ENCODE data around the gene LRG1.

The LRG1 gene

GRCh38 chr19:4524808-4525562, 14.9 kb downstream of the LRG1 start:
- DNase-seq = no peak

- DNase-seq = no peak
These were observed 16.3 kb downstream of the LRG1 start for GRCh38 chr19:4523306-4524110.

GRCh38 chr19:4522291-4523002, 17.4 kb downstream of the LRG1 start:
- DNase-seq = no peak

- no peak for DNase-seq
These were observed 18.0 kb downstream of the LRG1 start for GRCh38 chr19:4521888-4522242.

GRCh38 chr19:4521170-4521887, 18.5 kb downstream of the LRG1 start:
- DNase-seq = no peak

- DNase-seq = no peak
These were observed 20.1 kb downstream of the LRG1 start for GRCh38 chr19:4519521-4520277.

- no peak for DNase-seq
These were observed 20.7 kb downstream of the LRG1 start for GRCh38 chr19:4519172-4519496.

- DNase-seq = no peak
These were observed 21.3 kb downstream of the LRG1 start, which contains the start of gene PLIN4 for GRCh38 chr19:4518345-4519171. Gene PLIN4 (minus strand): TSS chr19:4518486. CDS start chr19:4518272, 214 bp downstream.

GRCh38 chr19:4517451-4518057, 22.3 kb downstream of the LRG1 start:
- DNase-seq = no peak

GRCh38 chr19:4516939-4517300, 22.9 kb downstream of the LRG1 start:
- no peak for DNase-seq

- no peak for DNase-seq
These were observed 23.5 kb downstream of the LRG1 start for GRCh38 chr19:4516199-4516938.

GRCh38 chr19:4515732-4516131, 24.1 kb downstream of the LRG1 start:
- DNase-seq = no peak

- DNase-seq = no peak
These were observed 26.6 kb downstream of the LRG1 start for GRCh38 chr19:4513248-4513647.

GRCh38 chr19:4512070-4512469, 27.8 kb downstream of the LRG1 start:
- DNase-seq = no peak

GRCh38 chr19:4511300-4512054, 28.4 kb downstream of the LRG1 start:
- DNase-seq = no peak

- DNase-seq = no peak
These were observed 29.2 kb downstream of the LRG1 start for GRCh38 chr19:4510435-4511255.

- no peak for DNase-seq
These were observed 31.1 kb downstream of the LRG1 start for GRCh38 chr19:4508698-4509097.

GRCh38 chr19:4507804-4508203, 32.0 kb downstream of the LRG1 start:
- no peak for DNase-seq

- DNase-seq = no peak
These were observed 32.7 kb downstream of the LRG1 start for GRCh38 chr19:4507150-4507452.
